CD4-positive, CD25-positive, alpha-beta regulatory T cell (primary cell): ENCODE measurements around the gene PACSIN1. TPM values are rescaled to one million over a fixed set of nuclear protein-coding genes. Genes with fewer than 3 reads are reported as not detected.

ENCODE experiments used
- ATAC-seq, 2 donors: fragments of 150-1000 bp; cut with Tn5 transposase; one replicate each; pipeline ENCODE4 v1.10.0; 2021; ENCODE audit warnings: low read depth in 2 of 2, moderate number of reproducible peaks in 2 of 2, moderate library complexity in 1 of 2
- DNase-seq, 3 donors: peaks; one replicate each; pipeline versions ENCODE4 v3.0.0 to v3.0.0-alpha.2; 2012 to 2022; ENCODE audit warnings: mixed read lengths in 1 of 3
- H3K27ac ChIP-seq: one replicate; pipeline ENCODE4 v1.7.0; 2013; ENCODE audit warnings: mild to moderate bottlenecking, low read length; ENCODE audit not compliant: insufficient read depth, poor library complexity, severe bottlenecking
- H3K27me3 ChIP-seq: one replicate; pipeline ENCODE4 v1.7.0; 2013; ENCODE audit warnings: low read length; ENCODE audit not compliant: control insufficient read depth, insufficient read depth
- H3K36me3 ChIP-seq: one replicate; pipeline ENCODE4 v1.7.0; 2013; ENCODE audit warnings: mild to moderate bottlenecking, low read length, moderate library complexity; ENCODE audit not compliant: control insufficient read depth, insufficient read depth
- H3K4me1 ChIP-seq: 2 replicates; pipeline ENCODE4 v1.7.0; 2013; ENCODE audit warnings: mild to moderate bottlenecking, low read length; ENCODE audit not compliant: insufficient read depth, control insufficient read depth, poor library complexity, severe bottlenecking
- H3K4me3 ChIP-seq: one replicate; pipeline ENCODE4 v1.7.0; 2013; ENCODE audit warnings: low read depth, mild to moderate bottlenecking, low read length, moderate library complexity
- H3K9me3 ChIP-seq, 2 experiments: 1 replicate in 1 of 2; 2 replicates in 1 of 2; pipeline ENCODE4 v1.7.0; 2013; ENCODE audit warnings: low read length in 2 of 2, mild to moderate bottlenecking in 1 of 2, moderate library complexity in 1 of 2; ENCODE audit not compliant: control insufficient read depth in 2 of 2
- H3K27ac Mint-ChIP-seq, 3 donors: one replicate each; pipeline ENCODE4 v1.8.0; 2020 to 2022; ENCODE audit warnings: mild to moderate bottlenecking in 3 of 3, mixed read lengths in 3 of 3, moderate library complexity in 2 of 3
- H3K27me3 Mint-ChIP-seq: one replicate; pipeline ENCODE4 v1.8.0; 2022; ENCODE audit warnings: mild to moderate bottlenecking, mixed read lengths
- H3K36me3 Mint-ChIP-seq: one replicate; pipeline ENCODE4 v1.8.0; 2020; ENCODE audit warnings: mixed read lengths
- H3K4me1 Mint-ChIP-seq, 4 donors: one replicate each; pipeline ENCODE4 v1.8.0; 2020 to 2022; ENCODE audit warnings: mixed read lengths in 4 of 4, mild to moderate bottlenecking in 1 of 4
- H3K4me3 Mint-ChIP-seq, 4 donors: one replicate each; pipeline ENCODE4 v1.8.0; 2020 to 2022; ENCODE audit warnings: mild to moderate bottlenecking in 4 of 4, mixed read lengths in 4 of 4, moderate library complexity in 3 of 4
- H3K9me3 Mint-ChIP-seq, 7 donors: one replicate each; pipeline ENCODE4 v1.8.0; 2020 to 2022; ENCODE audit warnings: mixed read lengths in 7 of 7, mild to moderate bottlenecking in 3 of 7, moderate library complexity in 2 of 7
- polyA plus RNA-seq, 4 donors: library from polyadenylated mRNA; unstranded; fragments of 300-500 nt; fragmentation: Illumina TruSeq; gene quantifications; one replicate each; pipeline ENCODE4 v1.2.3, GENCODE V29; 2021
- total RNA-seq: library from RNA; stranded (reverse); gene quantifications from one replicate; pipeline ENCODE4 v1.2.3, GENCODE V29; 2022

The PACSIN1 gene
- total and polyA plus RNA-seq, 5 donors from 2014 or later, result 0.14 to 1.7 (median 0.38) TPM

- Histone ChIP-seq H3K4me1 (no peaks in the 10 kb centered on the region), H3K4me3 (no peak overlapping the region), H3K9me3 (no peaks in the 10 kb centered on the region), H3K27ac (no peak overlapping the region), H3K27me3 (no peaks in the 10 kb centered on the region), H3K36me3 (no peaks in the 10 kb centered on the region)
- Mint-ChIP-seq H3K4me1 (peaks cover 0 to 4% (median 0%) of the 10 kb centered on the region in 4 donors), H3K27me3 (peaks cover 11% of the 10 kb centered on the region), H3K4me3 (no peak overlapping the region), H3K9me3 (peaks cover 0 to 2% (median 0%) of the 10 kb centered on the region in 7 donors), H3K27ac (peak overlapping the region in 1 of 3 donors; percentile 48), H3K36me3 (no peaks in the 10 kb centered on the region)
- ATAC-seq (no peak), DNase-seq (no peak)
Measured at GRCh38 chr6:34549804-34550202, 83.9 kb downstream of the PACSIN1 start.

GRCh38 chr6:34551720-34552119 lies 85.8 kb downstream of the PACSIN1 start:
- Histone ChIP-seq H3K4me1 (no peaks in the 10 kb centered on the region), H3K4me3 (no peak overlapping the region), H3K9me3 (no peaks in the 10 kb centered on the region), H3K36me3 (no peaks in the 10 kb centered on the region), H3K27me3 (no peaks in the 10 kb centered on the region), H3K27ac (no peak overlapping the region)
- Mint-ChIP-seq H3K36me3 (no peaks in the 10 kb centered on the region), H3K4me3 (no peak overlapping the region), H3K27me3 (peaks cover 11% of the 10 kb centered on the region), H3K27ac (no peak overlapping the region), H3K9me3 (no peaks in the 10 kb centered on the region), H3K4me1 (peaks cover 0 to 4% (median 0%) of the 10 kb centered on the region in 4 donors)
- ATAC-seq, result no peak
- DNase-seq, result no peak

- H3K9me3 Mint-ChIP-seq, result no peaks in the 10 kb centered on the region
- ATAC-seq (no peak), DNase-seq (no peak)
- H3K4me1 Mint-ChIP-seq, result peaks cover 0 to 4% (median 0%) of the 10 kb centered on the region in 4 donors
- no peak overlapping the region for H3K4me3 Mint-ChIP-seq
- Histone ChIP-seq H3K4me3 (no peak overlapping the region), H3K27me3 (no peaks in the 10 kb centered on the region), H3K9me3 (no peaks in the 10 kb centered on the region), H3K4me1 (no peaks in the 10 kb centered on the region), H3K27ac (no peak overlapping the region), H3K36me3 (no peaks in the 10 kb centered on the region)
- no peaks in the 10 kb centered on the region for H3K36me3 Mint-ChIP-seq
- H3K27ac Mint-ChIP-seq, result no peak overlapping the region
- H3K27me3 Mint-ChIP-seq, result peaks cover 11% of the 10 kb centered on the region
Measured at GRCh38 chr6:34552620-34553019, 86.7 kb downstream of the PACSIN1 start.

GRCh38 chr6:34553146-34553545 lies 87.3 kb downstream of the PACSIN1 start:
- DNase-seq (no peak), ATAC-seq (no peak)
- H3K4me1 ChIP-seq, result no peaks in the 10 kb centered on the region
- no peak overlapping the region for H3K27ac Mint-ChIP-seq
- H3K36me3 ChIP-seq, result no peaks in the 10 kb centered on the region
- H3K27ac ChIP-seq, result no peak overlapping the region
- no peaks in the 10 kb centered on the region for H3K9me3 Mint-ChIP-seq
- H3K36me3 Mint-ChIP-seq, result no peaks in the 10 kb centered on the region
- no peak overlapping the region for H3K4me3 ChIP-seq
- no peaks in the 10 kb centered on the region for H3K27me3 ChIP-seq
- peaks cover 0 to 4% (median 0%) of the 10 kb centered on the region in 4 donors for H3K4me1 Mint-ChIP-seq
- peaks cover 11% of the 10 kb centered on the region for H3K27me3 Mint-ChIP-seq
- H3K4me3 Mint-ChIP-seq, result no peak overlapping the region
- H3K9me3 ChIP-seq, result peaks cover 0 to under 1% of the 10 kb centered on the region in 2 experiments

GRCh38 chr6:34553750-34554149 lies 87.9 kb downstream of the PACSIN1 start:
- Histone ChIP-seq H3K4me3 (no peak overlapping the region), H3K36me3 (no peaks in the 10 kb centered on the region), H3K4me1 (no peaks in the 10 kb centered on the region), H3K27me3 (no peaks in the 10 kb centered on the region), H3K27ac (no peak overlapping the region), H3K9me3 (peaks cover 0 to 2% of the 10 kb centered on the region in 2 experiments)
- Mint-ChIP-seq H3K36me3 (no peaks in the 10 kb centered on the region), H3K9me3 (peaks cover 0 to 2% (median 0%) of the 10 kb centered on the region in 7 donors), H3K4me1 (peaks cover 0 to 4% (median 0%) of the 10 kb centered on the region in 4 donors), H3K27me3 (peaks cover 11% of the 10 kb centered on the region), H3K27ac (peak overlapping the region in 1 of 3 donors; percentile 42), H3K4me3 (no peak overlapping the region)
- ATAC-seq (no peak), DNase-seq (no peak)

- H3K36me3 ChIP-seq, result no peaks in the 10 kb centered on the region
- H3K27ac ChIP-seq, result no peak overlapping the region
- no peaks in the 10 kb centered on the region for H3K27me3 ChIP-seq
- no peaks in the 10 kb centered on the region for H3K36me3 Mint-ChIP-seq
- ATAC-seq, result no peak
- peaks cover 0 to 2% of the 10 kb centered on the region in 2 experiments for H3K9me3 ChIP-seq
- peaks cover 11% of the 10 kb centered on the region for H3K27me3 Mint-ChIP-seq
- H3K4me1 Mint-ChIP-seq, result peaks cover 0 to 4% (median 0%) of the 10 kb centered on the region in 4 donors
- H3K27ac Mint-ChIP-seq, result no peak overlapping the region
- peaks cover 0 to 3% (median 0%) of the 10 kb centered on the region in 7 donors for H3K9me3 Mint-ChIP-seq
- DNase-seq, result no peak
- H3K4me3 Mint-ChIP-seq, result no peak overlapping the region
- no peak overlapping the region for H3K4me3 ChIP-seq
- no peaks in the 10 kb centered on the region for H3K4me1 ChIP-seq
Measured at GRCh38 chr6:34554291-34555006, 88.6 kb downstream of the PACSIN1 start.

- peak in 1 of 3 donors; percentile 13 for DNase-seq
- Mint-ChIP-seq H3K4me1 (peaks cover 0 to 4% (median 0%) of the 10 kb centered on the region in 4 donors), H3K9me3 (peaks cover 0 to 6% (median 0%) of the 10 kb centered on the region in 7 donors), H3K4me3 (no peak overlapping the region), H3K36me3 (no peaks in the 10 kb centered on the region), H3K27ac (peak overlapping the region in 1 of 3 donors; percentile 33), H3K27me3 (peaks cover 10% of the 10 kb centered on the region)
- Histone ChIP-seq H3K27me3 (no peaks in the 10 kb centered on the region), H3K4me1 (no peaks in the 10 kb centered on the region), H3K4me3 (no peak overlapping the region), H3K36me3 (no peaks in the 10 kb centered on the region), H3K9me3 (peaks cover 0 to 2% of the 10 kb centered on the region in 2 experiments), H3K27ac (no peak overlapping the region)
- no peak for ATAC-seq
Measured at GRCh38 chr6:34555007-34555322, 89.1 kb downstream of the PACSIN1 start.

GRCh38 chr6:34555328-34555727 lies 89.5 kb downstream of the PACSIN1 start:
- Histone ChIP-seq H3K4me1 (no peaks in the 10 kb centered on the region), H3K36me3 (no peaks in the 10 kb centered on the region), H3K4me3 (no peak overlapping the region), H3K27ac (no peak overlapping the region), H3K9me3 (peaks cover 0 to 2% of the 10 kb centered on the region in 2 experiments), H3K27me3 (no peaks in the 10 kb centered on the region)
- peaks cover 0 to 4% (median 0%) of the 10 kb centered on the region in 4 donors for H3K4me1 Mint-ChIP-seq
- no peak for ATAC-seq
- DNase-seq, result no peak
- H3K4me3 Mint-ChIP-seq, result no peak overlapping the region
- H3K27ac Mint-ChIP-seq, result peak overlapping the region in 1 of 3 donors; percentile 33
- H3K27me3 Mint-ChIP-seq, result peaks cover 7% of the 10 kb centered on the region
- no peaks in the 10 kb centered on the region for H3K36me3 Mint-ChIP-seq
- peaks cover 0 to 6% (median 0%) of the 10 kb centered on the region in 7 donors for H3K9me3 Mint-ChIP-seq
